NCI-H446 (cell line): Measurements from ENCODE around the gene DYNLT1.
"Not testable (repeated sequence)": the region's sequence is repeated elsewhere in the genome, so short reads cannot be mapped to it uniquely, and the experiment has no call there.

Experiments
- DNase-seq, 2 experiments: peaks; one replicate each; lab custom pipeline; 2025; lab: John Stamatoyannopoulos, UW

Gene DYNLT1

DNA sequence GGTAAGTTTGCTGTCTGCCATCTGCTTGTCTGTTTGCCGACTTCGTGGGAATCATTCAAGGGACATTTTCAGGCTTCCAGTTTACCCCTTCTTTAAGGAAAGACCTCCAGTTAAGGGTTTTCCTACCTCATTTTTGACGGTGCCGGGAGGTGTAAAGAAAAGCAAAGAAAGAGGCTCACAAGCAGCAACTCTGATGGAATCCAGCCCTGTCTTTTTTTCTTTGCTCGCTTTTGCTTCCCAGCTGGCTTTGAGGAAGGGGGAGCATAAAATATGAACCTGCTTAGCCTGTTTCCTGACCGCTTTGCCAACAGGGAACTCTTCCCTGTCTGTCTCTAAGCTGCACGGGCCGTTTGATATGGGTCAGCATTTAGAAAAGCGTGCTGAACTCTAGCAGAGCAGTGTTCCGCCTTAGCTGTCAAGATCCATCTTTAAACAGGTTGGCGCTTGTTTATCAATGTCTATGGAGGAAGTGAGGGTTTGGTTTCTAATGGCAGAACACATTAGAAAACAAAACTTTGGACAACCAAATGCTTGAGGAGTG is 19.2 kb upstream of the DYNLT1 start:
- DNase-seq: no peak

DNA sequence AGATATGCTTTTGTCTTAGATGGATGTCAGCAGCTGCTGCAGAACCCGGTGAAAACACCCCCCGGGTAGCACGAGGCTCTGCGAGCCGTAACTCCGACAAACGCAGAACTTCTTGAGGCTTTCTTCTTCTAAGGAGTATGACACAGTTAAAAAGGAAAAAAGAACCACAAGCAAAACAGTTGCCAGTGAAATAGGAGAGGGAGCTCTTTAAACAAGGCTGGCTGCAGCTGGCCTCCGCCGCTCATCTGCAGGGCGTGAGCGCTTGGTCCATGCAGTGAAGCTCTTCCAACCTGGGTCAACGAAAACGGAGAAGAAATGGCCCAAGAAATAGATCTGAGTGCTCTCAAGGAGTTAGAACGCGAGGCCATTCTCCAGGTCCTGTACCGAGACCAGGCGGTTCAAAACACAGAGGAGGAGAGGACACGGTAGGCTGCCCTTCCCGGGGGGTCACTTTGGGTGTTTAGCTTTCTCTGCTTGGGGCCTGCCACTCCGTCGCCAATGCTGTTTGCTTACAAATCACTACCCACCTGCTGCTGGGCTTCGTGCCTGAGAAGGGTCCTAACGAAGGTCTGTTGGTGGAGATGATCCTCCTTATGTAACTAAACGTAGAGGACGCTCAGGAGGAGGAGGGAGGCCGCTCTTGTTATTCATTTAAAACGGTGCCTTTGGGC is 18.5 kb upstream of the DYNLT1 start:
- peak in 1 of 2 experiments; percentile 14 for DNase-seq

DNA sequence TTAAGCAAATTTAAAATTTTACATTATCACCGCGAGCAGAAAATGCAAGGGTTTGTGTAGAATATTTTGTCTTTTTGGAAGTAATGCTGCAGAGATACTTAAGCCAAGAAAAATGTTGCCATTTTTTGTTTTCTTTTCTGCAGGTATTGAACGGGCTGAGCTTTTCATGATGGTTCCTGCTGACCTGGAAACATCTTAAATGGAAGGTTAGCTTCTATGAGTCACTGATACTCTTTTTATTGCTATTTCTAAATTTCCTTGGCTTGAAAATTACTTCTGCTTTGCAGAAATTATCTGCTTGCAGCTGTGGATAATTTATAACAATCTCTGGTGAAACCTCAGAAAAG is 18.0 kb upstream of the DYNLT1 start:
- DNase-seq: no peak

DNA sequence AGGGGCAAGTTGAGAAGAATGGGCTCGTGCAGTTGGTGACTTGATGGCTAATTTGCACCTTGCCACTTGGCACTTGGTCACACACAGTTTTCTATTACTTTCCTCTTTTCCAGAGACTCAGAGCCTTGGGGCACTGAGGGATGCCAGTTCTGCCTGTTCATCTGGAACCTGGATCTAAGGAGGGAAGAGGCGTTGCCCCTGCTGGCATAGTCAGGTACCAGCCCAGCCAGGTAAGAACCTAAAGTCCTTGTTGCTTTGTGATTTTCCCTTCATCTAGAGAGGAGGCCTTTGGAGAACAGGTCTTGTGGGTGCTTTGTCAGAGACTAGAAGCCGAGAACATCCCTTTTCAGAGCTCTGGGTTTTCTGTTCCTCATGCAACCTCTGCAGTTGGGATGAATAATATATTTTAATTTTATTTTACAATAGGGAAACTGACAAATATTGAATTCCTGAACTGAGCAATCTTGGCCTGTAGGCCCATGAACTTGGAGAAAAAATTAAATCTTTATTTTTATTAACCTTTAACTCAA is 16.7 kb upstream of the DYNLT1 start:
- no peak for DNase-seq

DNA sequence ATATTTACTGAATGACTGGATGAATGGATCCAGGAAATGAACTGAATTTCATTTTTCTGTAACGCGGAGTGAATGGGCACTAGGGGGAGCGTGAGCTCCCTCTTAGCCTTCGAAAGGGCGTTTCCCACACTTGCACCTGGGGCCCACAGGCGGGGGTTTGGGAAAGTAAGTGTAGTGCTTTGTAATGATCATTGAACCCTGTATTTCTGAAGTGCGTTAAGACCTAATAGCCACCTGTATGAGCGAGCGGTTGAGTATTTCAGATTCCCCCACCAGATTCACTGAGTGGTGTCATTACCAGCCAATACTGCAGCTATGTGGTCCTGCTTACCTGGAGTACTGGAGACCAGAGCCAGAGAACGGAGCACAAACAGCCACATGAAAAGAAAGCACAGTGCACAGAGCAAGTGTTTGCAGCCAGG is 15.8 kb upstream of the DYNLT1 start:
- DNase-seq: no peak

DNA sequence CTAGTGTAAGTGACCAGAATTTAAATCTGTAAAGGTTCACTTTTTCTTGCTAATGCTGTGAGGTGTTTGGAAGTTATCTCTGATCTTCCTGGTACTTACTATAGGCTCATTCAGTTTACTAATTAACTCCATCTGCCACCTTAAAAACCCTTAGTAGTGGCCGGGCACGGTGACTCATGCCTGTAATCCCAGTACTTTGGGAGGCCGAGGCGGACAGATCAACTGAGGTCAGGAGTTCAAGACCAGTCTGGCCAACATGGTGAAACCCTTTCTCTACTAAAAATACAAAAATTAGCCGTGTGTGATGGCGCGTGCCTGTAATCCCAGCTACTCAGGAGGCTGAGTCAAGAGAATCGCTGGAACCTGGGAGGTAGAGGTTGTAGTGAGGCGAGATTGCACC is 12.4 kb upstream of the DYNLT1 start:
- DNase-seq: not testable (repeated sequence)

DNA sequence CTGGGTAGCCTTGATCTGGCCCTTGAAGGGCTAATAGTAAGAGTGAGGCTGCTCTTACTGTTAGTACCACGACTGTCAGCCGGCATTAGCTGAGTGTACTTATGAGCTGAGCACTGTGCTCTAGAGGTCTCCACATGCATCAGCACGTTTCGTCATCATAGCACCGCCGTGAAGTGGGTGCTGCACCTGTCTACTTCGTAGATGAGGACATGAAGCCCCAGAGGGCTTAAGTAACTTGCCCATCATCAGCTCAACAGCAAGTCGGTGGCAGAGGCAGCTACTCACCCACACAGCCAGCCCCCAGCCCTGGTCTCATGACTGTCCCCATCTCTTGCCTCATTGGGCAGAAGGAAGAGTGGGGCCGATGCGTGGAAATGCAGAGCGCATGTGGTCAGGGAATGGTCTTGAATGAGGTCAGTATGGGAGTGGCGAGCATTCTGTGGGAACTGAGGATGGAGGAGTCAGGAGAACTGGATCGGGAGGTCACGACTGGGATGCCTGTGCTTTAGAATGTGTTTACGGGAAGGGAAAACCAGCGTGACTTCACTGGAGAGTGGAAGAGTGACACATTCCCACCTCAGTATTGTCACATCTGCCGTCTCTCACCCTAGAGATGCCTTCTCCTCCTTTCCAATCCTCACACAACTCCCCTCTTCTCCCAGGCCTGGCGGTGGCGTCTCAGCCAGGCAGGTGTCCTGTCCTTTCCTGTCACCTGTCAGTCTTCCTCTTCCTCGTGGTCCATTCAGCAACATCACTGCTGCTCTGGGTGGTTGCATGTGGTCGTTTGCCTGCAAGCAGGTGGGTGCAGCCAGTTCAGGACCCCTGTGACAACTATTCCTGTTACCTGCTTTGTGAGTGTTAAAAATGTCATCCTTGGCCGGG is 11.3 kb upstream of the DYNLT1 start:
- no peak for DNase-seq

DNA sequence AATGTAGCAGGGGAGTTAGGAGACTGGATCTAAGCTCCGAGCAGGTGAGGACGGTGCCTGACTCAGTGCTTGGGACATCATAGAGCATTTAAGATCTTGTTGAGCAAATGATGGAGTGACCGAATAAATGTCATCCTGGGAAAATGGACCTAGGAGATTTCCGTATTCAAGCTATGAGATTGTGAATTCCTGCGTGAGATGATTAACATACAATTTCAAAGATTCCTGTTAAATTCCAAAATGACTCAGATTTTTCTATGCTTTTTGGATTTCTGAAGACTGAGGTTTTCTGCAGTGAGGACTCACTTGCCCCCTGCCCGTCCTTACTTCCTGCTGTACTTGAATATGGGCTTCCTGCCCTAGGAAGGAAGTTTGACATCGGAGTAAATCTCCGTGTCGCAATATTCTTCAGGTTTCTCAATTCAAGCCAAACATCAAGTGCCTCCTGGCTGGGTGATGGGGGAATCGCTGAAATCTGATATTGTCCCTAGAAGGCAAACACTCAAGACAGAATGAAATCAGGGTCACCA is 10.5 kb upstream of the DYNLT1 start:
- DNase-seq: no peak

DNA sequence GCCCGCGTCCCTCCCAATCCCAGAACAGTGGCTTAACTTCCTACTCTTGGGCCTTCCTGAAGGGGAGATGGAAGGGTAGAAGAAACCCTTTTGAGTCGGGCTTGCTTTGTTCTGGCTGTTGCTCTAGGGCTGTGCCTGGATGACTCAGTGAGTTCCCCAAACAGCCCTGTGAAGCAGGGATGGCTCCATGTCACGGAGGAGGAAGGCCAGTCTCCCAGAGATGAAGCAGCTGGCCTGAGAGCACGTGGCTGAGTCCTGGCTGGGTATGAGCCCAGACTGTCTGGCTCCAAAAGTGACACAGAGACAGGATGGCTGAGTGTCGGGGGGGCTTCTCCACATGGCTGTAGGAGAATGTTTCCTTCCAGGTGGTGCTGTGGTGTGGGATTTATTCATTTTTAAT is 10.0 kb upstream of the DYNLT1 start:
- DNase-seq: peak in 1 of 2 experiments; percentile 64

DNA sequence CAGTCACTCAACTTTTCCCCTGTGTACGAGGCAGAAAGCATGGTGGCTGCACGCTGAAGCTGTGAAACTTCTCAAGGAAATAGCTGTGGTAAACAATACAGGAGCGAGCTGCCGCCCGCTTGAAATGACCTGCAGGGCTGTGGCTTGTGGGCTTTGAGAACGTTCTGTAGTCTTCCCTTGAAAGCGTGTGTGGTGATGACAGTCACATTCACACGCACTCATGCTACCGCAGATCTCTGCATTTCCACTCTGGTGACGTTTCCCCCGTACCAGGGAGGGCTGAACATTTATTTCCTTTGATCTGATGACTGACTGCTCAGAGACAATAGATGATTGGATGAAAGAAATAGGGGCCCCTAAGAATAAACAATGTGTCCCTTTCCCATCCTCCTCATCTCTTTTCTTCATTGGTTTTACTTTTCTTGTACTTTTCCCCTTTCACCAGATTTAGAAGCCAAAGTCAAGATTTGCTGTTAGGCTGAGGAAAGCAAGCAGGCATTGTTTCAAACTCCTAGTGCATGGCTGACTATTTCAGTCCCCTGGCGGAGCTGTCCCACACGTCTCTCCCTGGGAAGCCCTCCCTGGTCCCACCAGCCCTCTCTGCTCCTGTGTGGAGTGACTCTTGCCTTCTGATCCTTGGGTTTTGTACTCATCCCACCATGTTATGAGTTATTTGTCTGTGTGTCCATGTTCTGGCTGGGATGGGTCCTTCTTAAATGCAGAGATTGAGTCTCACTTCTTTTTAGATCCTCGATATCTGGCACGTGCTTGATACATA is 9.2 kb upstream of the DYNLT1 start:
- DNase-seq: no peak

DNA sequence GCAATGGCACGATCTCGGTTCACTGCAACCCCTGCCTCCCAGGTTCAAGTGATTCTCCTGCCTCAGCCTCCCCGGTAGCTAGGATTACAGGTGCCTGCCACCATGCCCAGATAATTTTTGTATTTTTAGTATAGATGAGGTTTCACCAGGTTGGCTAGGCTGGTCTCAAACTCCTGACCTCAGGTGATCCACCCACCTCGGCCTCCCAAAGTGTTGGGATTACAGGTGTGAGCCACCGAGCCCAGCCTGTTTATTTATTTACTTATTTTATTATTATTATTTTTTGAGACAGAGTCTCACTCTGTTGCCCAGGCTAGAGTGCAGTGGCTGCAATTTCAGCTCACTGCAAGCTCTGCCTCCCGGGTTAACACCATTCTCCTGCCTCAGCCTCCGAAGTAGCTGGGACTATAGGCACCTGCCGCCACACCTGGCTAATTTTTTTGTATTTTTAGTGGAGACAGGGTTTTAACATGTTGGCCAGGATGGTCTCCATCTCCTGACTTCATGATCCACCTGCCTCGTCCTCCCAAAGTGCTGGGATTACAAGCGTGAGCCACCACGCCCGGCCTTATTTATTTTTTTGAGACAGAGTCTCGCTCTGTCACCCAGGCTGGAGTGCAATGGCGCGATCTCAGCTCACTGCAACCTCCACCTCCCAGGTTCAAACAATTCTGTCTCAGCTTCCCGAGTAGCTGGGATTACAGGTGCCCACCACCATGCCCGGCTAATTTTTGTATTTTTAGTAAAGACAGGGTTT is 7.6 kb upstream of the DYNLT1 start:
- DNase-seq: not testable (repeated sequence)

DNA sequence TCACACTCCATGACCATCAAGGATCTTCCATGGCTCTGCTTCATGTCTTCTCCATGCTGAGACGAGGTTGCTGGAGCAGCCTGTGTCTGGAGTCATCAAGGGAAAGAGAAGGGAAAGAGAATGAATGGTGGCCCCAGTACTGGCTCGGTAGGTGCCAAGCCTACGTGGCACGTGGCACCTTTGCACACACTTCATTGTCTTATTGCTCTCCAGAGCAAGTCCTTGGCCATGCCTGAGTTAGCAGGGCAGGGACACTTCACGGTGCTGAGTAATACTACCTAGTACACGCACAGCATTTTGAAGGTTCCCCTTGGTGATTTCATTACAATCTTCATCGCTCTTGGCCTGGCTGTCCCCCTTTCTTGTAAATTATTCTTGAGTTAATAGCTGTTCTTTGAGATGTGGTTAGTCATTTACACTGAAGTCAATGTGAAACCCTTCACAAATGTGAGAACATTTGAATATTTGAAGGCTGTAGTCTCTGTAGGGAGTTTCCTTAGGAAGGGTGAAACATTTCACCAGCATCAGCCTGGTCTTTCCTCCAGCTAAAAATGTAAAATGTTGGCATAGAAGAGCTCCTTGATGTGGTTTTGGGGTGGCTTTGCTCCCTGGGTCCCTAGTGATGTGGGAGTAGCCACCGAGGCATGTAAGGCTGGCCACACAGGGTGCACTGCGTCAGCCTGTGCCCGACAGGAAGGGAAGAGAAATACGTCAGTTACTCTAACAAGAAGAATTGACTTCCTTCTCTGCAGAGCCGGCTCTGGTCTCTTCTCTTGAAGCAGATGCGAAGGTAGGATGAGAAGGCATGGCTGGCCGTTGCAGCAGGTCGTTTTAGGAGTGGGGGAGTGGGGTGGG is 5.0 kb upstream of the DYNLT1 start, which contains the start of gene SYTL3:
Gene SYTL3, plus strand, starts transcription at position 766 of the 855 bp plus-strand sequence. CDS start 13,215 bp downstream, outside the sequence.
- no peak for DNase-seq

DNA sequence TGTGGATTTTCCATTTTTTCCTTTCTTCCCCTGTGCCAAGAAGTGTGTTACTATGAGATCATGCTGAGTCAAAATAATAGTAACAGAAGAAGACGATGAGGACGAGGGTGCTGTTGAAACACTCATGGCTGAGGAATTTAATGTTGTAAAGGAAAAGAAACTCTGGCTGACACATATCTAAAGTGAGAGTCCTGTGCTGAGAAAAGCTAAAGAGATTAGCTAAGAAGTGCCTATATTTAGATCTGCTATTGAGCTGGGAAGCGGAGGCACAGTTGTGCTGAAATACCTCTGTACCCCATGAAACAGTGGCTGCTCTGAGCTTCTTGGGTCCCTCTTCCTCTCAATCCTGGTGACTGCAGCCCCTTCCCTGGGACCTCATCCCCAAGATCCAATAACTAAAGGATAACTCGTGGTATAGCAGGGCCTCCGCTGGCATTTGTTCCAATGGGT is 4.2 kb upstream of the DYNLT1 start:
- DNase-seq: no peak

DNA sequence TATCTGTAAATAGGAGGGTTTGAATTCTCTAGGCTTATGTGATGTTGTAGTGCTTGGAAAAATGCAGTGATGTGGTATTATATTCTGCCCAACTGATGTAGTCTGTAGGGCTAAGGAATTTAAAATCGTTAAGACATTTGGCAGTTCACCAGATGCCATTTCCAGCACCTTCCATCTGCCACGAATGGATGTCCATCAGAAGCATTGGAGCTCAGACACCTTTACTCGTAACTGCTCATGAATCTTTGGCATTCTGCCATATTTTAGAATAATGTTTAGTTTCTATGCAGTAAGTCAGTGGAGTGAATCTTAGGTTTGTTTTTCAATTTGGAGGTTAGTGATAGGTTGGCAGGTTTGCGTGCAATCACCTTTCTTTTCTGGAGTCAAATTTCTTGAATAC is 3.0 kb upstream of the DYNLT1 start:
- peak in 1 of 2 experiments; percentile 38 for DNase-seq

DNA sequence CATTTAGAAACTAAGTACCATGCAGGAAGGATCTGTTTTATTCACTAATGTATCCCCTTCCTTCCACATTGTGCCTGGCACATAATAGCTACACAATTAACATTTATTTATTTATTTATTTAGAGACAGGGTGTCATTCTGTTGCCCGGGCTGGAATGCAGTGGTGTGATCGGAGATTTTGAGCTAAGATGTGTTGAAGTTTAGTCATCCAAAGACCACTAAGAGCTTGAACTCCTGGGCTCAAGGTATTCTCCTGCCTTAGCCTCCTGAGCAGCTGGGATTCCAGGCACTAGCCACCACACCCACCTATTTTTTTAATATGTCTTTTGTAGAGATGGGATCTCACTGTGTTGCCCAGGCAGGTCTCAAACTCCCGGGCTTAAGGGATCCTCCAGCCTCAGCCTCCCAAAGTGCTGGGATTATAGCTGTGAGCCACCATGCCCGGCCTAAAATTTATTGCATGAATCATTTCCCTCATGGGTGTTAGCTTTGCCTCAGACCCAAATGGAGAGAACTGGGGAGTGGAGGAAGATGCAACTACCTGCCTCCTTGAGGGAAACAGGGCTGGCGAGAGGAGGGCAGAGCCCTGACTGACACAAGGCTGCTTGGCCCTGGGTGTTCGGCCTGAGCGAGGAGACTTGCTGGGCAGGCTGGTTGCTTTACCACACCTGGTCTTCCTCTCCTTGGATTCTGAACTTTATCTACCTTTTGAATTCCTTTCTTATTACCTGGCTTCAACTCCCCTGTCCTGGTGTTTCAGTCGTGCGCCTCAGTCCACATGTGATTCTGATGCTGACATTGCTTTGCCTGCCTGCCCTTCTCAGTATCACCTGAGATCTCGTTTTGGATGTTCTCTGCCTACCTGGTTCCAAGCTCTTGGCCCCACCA is 1.7 kb upstream of the DYNLT1 start:
- no peak for DNase-seq

DNA sequence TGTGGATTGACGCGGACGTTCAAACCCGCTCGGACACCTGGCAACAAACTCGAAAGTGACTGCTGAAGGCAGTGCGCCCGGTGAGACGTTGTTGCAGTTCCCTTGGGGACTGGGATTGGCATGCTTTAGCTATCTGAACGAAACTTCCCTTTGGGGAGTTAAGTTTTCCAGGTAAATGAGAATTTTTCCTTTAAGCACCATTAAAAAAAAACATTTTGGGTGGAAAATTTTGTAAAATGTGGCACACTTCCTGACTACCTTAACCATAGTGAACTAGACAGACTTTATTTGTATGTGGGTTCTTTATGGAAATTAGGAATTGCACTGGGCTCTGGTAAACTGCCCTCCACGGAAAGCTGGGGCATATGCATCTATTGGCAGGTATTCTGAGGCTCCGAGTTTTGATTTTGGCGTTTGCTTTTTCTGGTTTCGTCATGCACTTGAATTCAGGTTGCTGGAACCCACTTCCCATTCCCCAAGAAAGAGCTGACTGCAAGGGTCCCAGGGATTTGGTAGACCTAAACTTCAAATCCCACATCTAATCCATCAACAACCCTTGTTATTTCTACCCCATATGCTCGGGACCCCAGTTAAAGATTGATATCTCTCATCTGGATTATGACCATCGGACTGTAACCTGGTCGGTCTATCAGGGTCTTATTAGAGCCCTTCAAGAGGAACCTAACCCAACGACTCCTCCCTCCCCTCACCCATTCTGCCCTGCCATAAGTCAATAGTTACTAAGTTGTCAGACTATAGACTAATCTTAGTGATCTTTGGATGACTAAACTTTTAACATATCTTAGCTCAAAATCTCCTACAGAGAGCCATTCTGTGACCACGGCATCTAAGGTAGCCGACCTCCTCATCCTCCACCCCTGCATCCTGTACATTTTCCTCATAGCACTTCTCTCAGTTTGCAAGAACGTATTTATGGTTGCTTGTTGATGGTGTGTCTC is 800 bp upstream of the DYNLT1 start:
- DNase-seq: no peak

DNA sequence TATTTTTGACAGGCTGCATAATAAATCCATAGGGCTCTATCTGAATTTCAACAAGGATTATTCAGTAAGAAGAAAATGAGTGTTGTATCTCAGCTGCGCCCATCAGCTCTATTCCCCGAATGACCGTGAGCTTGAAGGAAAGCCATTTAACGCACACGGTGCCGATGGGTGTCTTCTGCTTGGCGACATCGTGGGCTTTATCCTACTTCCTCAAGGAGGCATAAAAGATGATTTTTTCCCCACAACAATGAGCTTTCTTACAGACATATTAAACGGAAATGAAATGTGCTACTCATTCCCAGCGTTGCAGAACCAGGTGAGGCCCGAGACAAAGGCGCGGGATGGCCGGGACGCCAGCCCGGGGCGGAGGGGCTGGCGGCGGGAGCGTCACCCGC is 710 bp downstream of the DYNLT1 start:
- no peak for DNase-seq
